Ectodermal cell (in vitro differentiated cells): Measurements from ENCODE around the gene ITPK1.

Experiments used
- H3K27ac ChIP-seq: 2 replicates; pipeline ENCODE4 v1.7.0; 2013; ENCODE audit warnings: mild to moderate bottlenecking, low read depth, low read length; ENCODE audit not compliant: insufficient read depth, poor library complexity, severe bottlenecking
- H3K27me3 ChIP-seq: 2 replicates; pipeline ENCODE4 v1.7.0; 2013; ENCODE audit warnings: mild to moderate bottlenecking, low read length; ENCODE audit not compliant: insufficient read depth, control insufficient read depth, poor library complexity, severe bottlenecking
- H3K36me3 ChIP-seq: one replicate; pipeline ENCODE4 v1.7.0; 2013; ENCODE audit warnings: low read length; ENCODE audit not compliant: control insufficient read depth, insufficient read depth
- H3K4me1 ChIP-seq: one replicate; pipeline ENCODE4 v1.7.0; 2013; ENCODE audit warnings: low read length; ENCODE audit not compliant: control insufficient read depth, insufficient read depth
- H3K4me3 ChIP-seq: 2 replicates; pipeline ENCODE4 v1.7.0; 2013; ENCODE audit warnings: low read depth, low read length, control low read depth; ENCODE audit not compliant: insufficient read depth
- H3K9me3 ChIP-seq: 2 replicates; pipeline ENCODE4 v1.7.0; 2013; ENCODE audit warnings: mild to moderate bottlenecking, low read length, moderate library complexity; ENCODE audit not compliant: control insufficient read depth
- WGBS, 2 experiments: methylation state at CpG; one replicate each; pipeline ENCODE4 v1.1.7; 2013; ENCODE audit warnings: missing lambda C conversion rate in 2 of 2; 5-methylcytosine and 5-hydroxymethylcytosine counted together

ITPK1 gene

GRCh38 chr14:93036652-93037345 lies 78.9 kb downstream of the ITPK1 start:
- WGBS, 2 experiments = 71 to 75% methylated on average over 12 of the region's 12 CpGs
- H3K27me3 ChIP-seq = no peaks in the 10 kb centered on the region
- peak overlapping the region; percentile 80 for H3K27ac ChIP-seq
- no peaks in the 10 kb centered on the region for H3K9me3 ChIP-seq
- no peak overlapping the region for H3K4me3 ChIP-seq
- no peaks in the 10 kb centered on the region for H3K36me3 ChIP-seq
- peaks cover 31% of the 10 kb centered on the region for H3K4me1 ChIP-seq

GRCh38 chr14:93035917-93036651 lies 79.6 kb downstream of the ITPK1 start:
- peak overlapping the region; percentile 80 for H3K27ac ChIP-seq
- H3K4me1 ChIP-seq = peaks cover 24% of the 10 kb centered on the region

GRCh38 chr14:93035585-93035916 lies 80.2 kb downstream of the ITPK1 start:
- H3K4me3 ChIP-seq = no peak overlapping the region
- WGBS, 2 experiments = 89 to 92% methylated on average over 5 of the region's 5 CpGs
- H3K36me3 ChIP-seq = no peaks in the 10 kb centered on the region
- H3K4me1 ChIP-seq = peaks cover 20% of the 10 kb centered on the region
- no peak overlapping the region for H3K27ac ChIP-seq
- H3K27me3 ChIP-seq = no peaks in the 10 kb centered on the region
- no peaks in the 10 kb centered on the region for H3K9me3 ChIP-seq

More at GRCh38 chr14:93035917-93036651, 79.6 kb downstream of the ITPK1 start:
- Histone ChIP-seq H3K36me3 (no peaks in the 10 kb centered on the region), H3K4me3 (no peak overlapping the region), H3K9me3 (no peaks in the 10 kb centered on the region), H3K27me3 (no peaks in the 10 kb centered on the region)
- WGBS, 2 experiments = 72 to 80% methylated on average over 22 of the region's 22 CpGs

- Histone ChIP-seq H3K27ac (no peak overlapping the region), H3K4me1 (peaks cover 19% of the 10 kb centered on the region), H3K27me3 (no peaks in the 10 kb centered on the region), H3K36me3 (no peaks in the 10 kb centered on the region), H3K4me3 (no peak overlapping the region), H3K9me3 (no peaks in the 10 kb centered on the region)
- 93 to 94% methylated on average over 5 of the region's 5 CpGs for WGBS, 2 experiments
These were observed 81.1 kb downstream of the ITPK1 start for GRCh38 chr14:93034671-93034994.

DNA sequence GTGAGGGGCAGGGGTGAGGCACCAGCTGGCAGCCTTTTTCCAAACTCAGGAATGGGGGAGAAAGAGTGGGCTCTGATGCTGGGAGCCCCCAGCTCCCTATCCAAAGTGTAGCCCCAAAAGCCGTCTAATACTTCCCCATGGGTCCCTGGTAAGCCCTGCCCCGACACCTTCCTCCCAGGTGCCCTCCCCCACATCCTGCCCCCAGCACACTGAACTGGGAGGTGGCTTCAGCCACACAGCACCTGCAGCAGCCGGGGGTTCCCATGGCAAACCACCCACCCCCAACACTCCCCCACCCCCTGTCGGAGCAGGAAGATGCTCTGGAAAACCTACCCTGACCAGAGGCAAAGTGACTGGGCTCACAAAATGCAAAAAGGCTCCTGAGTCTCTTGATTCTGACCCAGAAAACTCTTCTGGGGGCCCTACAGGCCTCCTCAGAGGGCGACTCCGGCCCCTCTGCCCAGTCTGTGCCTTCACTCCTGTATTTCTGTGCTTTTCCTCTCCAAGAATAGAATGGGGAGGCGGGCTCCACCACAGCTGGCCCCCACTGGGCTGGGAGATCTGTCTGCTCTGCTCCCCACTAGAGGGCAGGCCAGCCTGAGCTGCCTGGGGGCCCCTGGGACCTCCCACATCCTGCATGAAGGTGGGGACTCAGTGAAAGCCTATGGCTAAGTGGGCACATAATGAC lies 81.6 kb downstream of the ITPK1 start:
- peaks cover 19% of the 10 kb centered on the region for H3K4me1 ChIP-seq

GRCh38 chr14:93033084-93033982 lies 82.4 kb downstream of the ITPK1 start:
- Histone ChIP-seq H3K4me3 (no peak overlapping the region), H3K36me3 (no peaks in the 10 kb centered on the region), H3K4me1 (peaks cover 19% of the 10 kb centered on the region), H3K9me3 (no peaks in the 10 kb centered on the region), H3K27me3 (no peaks in the 10 kb centered on the region), H3K27ac (no peak overlapping the region)
- 68 to 72% methylated on average over 6 of the region's 6 CpGs for WGBS, 2 experiments

More for the DNA sequence above, 81.6 kb downstream of the ITPK1 start:
- WGBS, 2 experiments = 75 to 76% methylated on average over 7 of the region's 7 CpGs
- H3K4me3 ChIP-seq = no peak overlapping the region
- H3K27me3 ChIP-seq = no peaks in the 10 kb centered on the region
- no peaks in the 10 kb centered on the region for H3K36me3 ChIP-seq
- no peak overlapping the region for H3K27ac ChIP-seq
- H3K9me3 ChIP-seq = no peaks in the 10 kb centered on the region

DNA sequence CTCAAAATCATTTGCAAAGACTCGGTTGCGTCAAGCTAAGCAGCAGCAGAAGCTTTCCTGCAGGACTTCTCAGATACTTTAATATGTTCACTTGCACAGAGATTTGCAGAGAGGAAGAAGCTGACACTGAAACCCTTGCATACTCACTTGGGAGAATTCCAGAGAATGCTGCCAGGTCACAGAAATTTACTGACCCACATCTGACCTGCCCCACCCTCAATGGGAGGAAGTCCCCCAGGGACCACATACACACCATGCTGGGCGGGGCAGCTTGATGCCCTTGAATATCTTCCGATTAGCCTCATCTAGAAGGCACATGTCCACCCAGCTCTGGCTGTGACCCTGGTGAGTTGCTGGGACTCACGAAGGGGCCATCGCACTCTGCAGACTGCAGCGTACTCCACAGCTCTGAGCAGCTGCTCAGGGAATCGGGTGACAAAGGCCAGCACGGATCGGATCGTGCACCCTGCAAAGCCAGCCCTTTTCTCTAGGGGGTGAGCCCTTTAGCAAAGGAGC lies 83.2 kb downstream of the ITPK1 start:
- Histone ChIP-seq H3K27me3 (no peaks in the 10 kb centered on the region), H3K9me3 (no peaks in the 10 kb centered on the region), H3K4me3 (no peak overlapping the region), H3K36me3 (no peaks in the 10 kb centered on the region), H3K4me1 (peaks cover 17% of the 10 kb centered on the region), H3K27ac (no peak overlapping the region)
- WGBS, 2 experiments = 66 to 67% methylated on average over 11 of the region's 11 CpGs

DNA sequence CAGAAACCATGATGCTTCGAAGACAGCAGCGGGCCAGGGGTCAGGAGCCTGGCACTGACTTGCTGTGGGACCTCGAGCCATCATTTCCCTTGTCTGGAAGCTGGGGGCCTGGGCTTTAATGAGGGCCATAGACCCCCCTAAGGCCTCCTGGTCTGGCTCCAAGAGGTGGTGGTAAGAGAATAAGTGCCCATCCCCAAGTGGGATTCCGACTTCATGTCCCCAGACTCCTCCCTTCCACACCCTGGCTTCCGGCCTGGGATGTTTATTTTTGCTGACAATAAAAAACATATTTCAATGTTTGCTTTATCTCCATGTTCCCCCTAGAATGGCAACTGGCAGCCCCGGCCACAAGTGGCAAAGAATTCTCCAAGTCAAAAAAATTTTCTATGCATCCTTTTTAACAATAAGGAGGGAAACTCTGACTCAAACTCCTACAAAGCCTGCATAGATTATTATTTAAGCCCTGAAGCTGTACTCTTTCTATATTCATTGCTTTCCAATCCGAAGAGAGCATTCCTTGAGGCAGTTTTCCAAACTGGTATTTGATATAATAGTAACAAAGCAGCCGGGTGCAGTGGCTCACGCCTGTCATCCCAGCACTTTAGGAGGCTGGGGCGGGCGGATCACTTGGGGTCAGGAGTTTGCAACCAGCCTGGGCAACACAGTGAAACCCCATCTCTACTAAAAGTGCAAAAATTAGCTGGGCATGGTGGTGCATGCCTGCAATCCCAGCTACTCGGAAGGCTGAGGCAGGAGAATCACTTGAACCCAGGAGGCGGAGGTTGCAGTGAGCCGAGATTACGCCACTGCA lies 84.0 kb downstream of the ITPK1 start:
- Histone ChIP-seq H3K4me1 (peaks cover 9% of the 10 kb centered on the region), H3K4me3 (no peak overlapping the region), H3K9me3 (no peaks in the 10 kb centered on the region), H3K27ac (no peak overlapping the region), H3K27me3 (no peaks in the 10 kb centered on the region), H3K36me3 (no peaks in the 10 kb centered on the region)
- WGBS, 2 experiments = 92 to 93% methylated on average over 13 to 14 of the region's 15 CpGs

DNA sequence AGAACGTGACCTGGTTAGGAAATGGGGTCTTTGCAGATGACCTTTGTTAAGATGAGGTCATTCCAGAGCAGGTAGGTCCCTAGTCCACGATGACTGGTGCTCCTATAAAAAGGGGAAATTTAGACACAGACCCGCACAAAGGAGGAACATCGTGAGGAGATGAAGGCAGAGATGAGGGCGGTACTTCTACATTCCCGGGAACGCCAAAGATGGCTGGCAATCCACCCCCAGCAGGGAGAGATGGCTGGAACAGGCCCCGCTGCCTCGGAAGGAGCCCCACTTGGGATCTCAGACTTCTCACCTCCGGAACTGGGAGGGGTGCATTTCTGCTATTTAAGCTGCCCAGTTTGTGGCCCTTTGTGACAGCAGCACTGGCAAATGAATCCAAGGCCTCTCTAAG lies 85.0 kb downstream of the ITPK1 start:
- Histone ChIP-seq H3K36me3 (no peaks in the 10 kb centered on the region), H3K27me3 (no peaks in the 10 kb centered on the region), H3K9me3 (no peaks in the 10 kb centered on the region), H3K4me1 (peaks cover 4% of the 10 kb centered on the region), H3K4me3 (no peak overlapping the region), H3K27ac (no peak overlapping the region)
- WGBS, 2 experiments = 89 to 91% methylated on average over 10 of the region's 10 CpGs
